Hematopoietic multipotent progenitor cell (in vitro differentiated cells): Measurements from ENCODE around the gene SCGB3A1. TPM values are rescaled to one million over a fixed set of nuclear protein-coding genes. Genes with fewer than 3 reads are reported as not detected.

Experiments
- DNase-seq, 3 donors: peaks; one replicate each; pipeline ENCODE4 v3.0.0-alpha.2; 2011 to 2015; ENCODE audit warnings: low read depth in 2 of 3, low spot score in 2 of 3
- total RNA-seq: library from RNA; depleted of rRNA; stranded (reverse); fragments of >200 nt; gene quantifications from one replicate; pipeline ENCODE4 v1.2.3, GENCODE V29; 2012

SCGB3A1 gene
- total RNA-seq, 1 donor: not detected

DNA sequence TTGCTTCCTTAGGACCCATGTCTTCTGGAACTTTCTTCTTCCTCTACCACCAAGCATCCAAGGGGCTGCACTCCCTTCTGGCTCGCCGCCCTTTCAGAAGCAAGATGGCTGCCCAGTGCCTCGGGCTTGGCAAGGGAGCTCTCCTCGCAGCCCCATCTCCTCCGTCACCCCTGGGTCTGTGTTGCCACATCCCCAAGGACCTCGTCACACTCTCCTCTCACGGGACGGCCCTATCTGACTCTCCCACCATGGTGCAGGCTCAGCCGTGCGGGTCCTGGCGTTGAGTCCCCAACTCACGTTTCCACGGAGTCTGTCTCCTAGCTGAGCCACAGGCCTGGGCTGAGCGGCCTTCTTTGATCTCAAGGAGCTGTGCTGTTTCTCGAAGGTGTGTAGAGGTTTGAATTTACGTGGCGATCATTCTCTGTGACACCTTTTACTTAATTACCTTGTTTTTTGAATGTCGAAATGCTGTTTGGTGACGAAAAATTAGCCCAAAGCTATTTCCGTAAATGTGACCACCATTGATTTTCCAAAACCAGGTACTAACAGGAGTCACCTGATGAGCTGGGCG is 15.0 kb upstream of the SCGB3A1 start:
- DNase-seq: no peak

DNA sequence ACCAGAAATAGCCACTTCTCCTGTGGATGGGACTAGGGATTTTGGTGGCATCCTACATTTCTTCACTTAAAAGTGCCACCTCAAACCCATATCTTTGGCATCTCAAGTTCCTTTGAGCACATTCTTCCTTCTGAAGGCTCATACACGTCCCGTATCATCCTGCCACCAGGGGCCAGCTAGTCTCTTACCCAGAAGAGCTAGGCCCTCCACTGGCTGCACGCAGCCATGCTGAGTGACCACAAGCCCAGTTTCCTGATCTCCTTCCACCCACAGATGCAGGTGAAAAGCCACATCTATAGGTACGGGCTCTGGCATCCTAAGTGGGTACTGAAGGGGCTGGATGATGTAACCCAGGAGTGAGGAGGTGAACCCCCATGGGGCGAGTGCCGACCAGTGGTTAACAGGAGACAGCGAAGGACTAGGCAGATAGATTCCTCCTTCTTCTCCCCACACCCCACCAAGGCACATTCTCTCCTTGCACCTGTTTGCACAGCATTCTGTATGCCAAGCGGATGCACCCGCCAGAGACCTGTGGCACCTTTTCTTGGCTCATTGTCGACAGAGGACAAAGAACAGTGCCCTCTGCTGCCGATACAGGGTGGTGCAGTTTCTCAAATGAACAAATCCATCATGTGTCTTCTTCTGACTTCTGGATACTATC is 14.4 kb upstream of the SCGB3A1 start:
- DNase-seq: peak; percentile 21 to 70 (median 42)

- no peak for DNase-seq
These were observed 13.0 kb upstream of the SCGB3A1 start for GRCh38 chr5:180604271-180604670.

DNA sequence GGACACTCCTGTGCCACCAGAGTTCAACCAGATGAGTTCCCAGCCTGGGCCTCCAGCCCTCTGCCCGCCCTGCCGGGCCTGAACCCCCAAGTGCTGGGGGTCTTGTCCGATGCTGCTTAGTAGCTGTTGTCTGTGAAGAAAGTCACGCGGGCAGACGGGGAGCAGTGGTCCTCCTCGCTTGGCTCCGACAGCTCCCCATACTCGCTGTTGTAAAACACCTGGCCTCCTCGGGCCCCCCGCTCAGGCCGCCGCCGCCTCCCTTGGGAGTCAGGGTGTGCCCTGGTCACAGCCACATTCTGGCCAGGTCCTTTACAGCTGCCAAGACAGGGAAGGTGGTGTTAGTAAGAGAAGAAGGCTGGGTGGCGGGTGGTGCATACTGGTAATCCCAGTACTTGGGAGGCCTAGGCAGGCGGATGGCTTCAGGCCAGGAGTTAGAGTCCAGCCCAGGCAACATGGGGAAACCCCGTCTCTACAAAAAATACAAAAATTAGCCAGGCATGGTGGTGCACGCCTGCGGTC is 11.8 kb upstream of the SCGB3A1 start:
- no peak for DNase-seq

DNA sequence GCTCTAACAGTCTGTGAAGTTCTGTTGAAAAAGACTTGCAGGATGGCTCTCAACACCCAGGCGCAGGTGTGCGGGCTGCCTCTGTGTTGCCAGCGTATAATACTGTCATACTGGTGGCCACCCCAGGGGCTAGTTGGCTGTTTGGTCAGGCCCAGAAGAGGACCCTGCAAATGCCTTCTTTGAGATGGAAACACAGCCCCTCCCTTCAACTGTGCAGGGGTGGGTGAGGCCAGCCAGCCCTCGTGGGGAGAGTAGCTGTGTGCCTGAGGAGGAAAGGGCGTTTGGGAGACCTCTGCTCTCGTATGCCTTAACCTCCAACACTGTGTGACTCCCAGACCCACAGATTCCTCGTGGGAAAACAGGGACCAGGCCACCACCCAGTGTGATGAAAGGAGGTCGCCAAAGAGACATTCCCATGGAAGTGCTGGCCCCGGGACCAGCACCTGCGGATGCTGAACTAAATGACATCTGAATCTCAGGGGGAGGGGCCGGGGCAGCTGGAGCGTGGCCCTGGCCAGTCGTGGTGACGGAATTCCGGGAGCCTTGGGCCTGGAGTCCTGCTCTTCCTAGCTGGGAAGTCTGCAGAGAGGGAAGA is 11.3 kb upstream of the SCGB3A1 start:
- DNase-seq: no peak

GRCh38 chr5:180601591-180602480 is 10.5 kb upstream of the SCGB3A1 start:
- DNase-seq: no peak

GRCh38 chr5:180600554-180601041 is 9.3 kb upstream of the SCGB3A1 start:
- DNase-seq: no peak

DNA sequence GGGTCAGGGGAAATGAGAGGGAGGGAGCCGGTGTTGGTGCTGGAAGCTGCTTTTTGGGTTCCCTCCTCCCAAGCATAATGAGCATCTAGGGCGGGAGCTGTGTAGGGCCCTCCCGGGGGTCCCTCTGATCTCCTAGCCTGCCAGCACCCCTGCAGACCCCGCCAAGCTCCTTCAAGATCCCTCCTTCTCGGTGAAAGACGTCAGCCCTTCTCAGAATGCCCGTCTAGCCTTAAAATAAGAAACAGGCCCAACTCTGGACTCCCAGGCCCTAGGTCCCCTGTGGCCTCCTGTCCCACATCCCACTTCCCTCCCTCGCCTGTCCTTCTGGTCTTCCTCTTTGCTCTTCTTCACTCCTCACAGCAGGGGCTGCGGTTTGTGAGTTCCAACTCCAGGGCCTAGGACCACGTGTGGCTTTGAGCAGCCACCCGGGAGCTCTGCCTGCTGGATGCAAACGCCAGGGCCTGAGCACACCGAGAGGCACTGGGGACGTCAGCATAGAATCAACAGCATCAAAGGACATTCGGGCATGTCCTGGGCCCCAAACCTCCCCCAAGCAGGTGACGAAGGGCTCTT is 8.8 kb upstream of the SCGB3A1 start:
- DNase-seq: no peak

DNA sequence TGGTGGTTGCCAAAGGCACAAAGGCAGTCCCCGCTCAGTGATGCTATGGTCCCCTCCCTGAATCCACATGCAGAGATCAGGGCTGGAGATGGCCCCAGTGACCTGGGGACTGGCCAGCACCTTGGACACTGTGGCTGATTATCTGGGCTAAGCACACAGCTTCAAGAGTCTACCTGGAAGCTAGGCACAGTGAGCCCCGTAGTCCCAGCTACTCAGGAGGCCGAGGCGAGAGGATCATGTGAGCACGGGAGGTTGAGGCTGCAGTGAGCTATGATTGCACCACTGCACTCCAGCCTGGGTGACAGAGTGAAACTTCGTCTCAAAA is 8.3 kb upstream of the SCGB3A1 start:
- no peak for DNase-seq

DNA sequence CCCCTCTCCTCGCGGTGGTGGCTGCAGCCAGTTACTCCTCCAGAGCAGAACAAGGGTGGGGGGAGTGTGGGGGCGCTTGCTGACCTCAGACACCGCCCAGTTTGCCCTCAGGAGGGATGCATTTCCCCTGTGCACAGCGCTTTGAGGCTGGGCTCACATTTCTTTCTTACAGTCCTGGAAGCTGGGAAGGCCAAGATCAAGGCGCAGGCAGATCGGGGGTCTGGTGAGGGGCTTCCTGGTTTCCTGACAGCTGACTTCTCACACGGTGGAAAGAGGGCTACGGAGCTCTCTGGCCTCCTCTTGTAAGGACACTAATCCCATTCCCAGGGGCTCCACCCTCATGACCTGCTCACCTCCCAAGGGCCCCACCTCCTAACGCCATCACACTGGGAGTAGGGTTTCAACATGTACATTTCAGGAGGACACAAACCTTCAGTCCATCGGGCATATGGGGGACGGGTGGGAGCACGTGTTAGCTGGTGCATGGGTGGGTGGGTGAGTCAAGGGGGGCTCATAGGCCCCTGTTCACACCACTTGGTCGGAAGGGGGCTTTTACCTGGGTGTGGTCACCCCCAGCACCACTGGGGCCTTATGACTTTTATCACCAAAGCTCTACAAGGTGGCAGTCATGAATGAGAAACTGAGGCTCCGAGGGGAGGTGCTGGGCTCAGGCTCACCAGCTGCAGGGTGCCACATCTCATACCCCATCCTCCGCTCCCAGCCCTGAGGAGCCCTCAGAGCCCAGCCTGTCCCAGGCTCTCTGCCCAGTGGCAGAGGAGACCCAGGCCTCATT is 7.7 kb upstream of the SCGB3A1 start:
- DNase-seq: no peak

GRCh38 chr5:180598316-180598701 is 7.0 kb upstream of the SCGB3A1 start:
- DNase-seq: no peak

DNA sequence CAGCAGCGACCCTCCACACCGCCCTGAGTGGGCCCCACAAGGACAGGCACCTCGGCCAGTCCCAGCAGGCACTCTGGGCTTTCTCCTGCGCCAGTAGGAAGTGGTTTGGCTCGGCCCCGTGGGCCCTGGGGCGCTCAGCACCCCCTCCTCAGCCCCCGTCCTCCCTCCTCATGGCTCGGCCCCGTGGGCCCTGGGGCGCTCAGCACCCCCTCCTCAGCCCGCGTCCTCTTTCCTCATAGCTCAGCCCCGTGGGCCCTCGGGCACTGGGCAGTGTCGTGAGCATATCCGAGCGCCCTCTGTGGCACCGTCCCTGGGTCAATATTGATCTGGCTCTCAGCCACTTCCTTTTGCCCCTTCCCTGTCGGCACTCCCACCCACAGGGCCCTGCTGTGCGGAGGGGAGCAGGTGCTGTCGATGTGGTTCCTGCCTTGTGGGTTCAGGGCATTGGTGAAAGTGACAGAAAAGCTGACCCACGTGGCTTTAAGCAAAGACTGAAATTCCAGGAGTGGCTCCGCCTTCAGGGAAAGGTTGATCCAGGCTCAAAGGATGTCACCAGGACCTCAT is 5.5 kb upstream of the SCGB3A1 start:
- no peak for DNase-seq

DNA sequence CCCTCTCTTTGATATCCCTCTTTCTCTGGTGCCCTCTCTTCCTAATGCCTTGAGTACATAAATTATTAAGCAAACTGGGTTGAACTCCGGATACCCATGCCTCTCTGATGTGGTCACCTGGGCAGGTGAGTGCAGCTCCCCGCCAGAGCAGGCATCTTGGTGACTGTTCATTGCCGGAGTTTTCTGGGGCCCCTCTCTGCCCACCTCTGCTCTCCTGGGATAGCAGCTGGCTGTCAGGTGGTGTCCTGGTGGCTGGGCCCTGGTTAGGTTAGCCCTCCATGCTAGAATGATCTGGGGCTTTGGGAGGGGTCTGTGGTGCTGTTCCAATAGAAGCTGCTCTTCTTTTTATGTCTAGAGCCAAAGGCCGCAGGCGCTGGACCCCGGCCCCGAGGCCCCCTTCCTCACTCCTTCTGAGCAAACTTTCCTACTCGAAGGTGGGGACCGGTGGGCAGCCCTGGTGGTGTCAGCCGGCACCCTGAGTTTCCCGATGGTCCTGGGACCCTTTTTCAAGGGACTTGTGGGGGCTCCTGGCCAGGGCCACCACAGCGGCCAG is 4.9 kb upstream of the SCGB3A1 start:
- DNase-seq: no peak

DNA sequence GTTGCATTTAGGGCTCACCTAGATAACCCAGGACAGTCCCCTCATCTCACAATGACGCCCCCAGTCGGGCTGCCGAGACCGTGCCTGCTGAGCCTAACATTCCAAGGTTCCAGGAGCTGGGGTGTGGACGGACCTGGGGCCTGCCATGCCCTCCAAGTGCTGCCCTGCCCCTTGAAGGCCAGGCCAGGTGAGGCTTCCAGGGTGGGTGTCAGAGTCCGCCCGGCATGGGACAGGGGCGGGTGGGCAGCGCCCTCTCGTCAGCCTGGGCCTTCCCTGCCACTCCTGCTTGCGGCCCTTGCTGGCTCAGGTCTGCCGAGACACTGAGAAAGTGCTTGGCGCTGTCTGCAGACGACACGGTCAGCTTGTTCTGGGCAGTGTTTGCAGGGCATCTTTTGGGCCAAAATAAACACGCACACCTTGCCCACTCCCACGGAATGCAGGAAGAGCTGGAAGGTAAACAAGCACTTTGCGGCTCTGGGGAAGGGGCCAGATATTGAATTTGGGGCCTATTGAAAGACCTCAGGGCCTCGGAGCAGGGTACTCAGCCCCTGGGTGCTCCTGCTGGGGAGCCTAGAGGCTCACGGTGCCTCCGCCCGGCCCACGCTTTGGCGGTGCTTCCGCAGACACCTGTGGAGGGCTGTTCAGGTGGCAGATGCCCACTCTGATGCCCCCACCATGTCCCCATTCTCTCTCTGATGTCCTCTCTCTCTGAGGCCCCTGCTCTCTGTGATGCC is 4.2 kb upstream of the SCGB3A1 start:
- DNase-seq: no peak

- no peak for DNase-seq
These were observed 3.7 kb upstream of the SCGB3A1 start for GRCh38 chr5:180595046-180595379.

DNA sequence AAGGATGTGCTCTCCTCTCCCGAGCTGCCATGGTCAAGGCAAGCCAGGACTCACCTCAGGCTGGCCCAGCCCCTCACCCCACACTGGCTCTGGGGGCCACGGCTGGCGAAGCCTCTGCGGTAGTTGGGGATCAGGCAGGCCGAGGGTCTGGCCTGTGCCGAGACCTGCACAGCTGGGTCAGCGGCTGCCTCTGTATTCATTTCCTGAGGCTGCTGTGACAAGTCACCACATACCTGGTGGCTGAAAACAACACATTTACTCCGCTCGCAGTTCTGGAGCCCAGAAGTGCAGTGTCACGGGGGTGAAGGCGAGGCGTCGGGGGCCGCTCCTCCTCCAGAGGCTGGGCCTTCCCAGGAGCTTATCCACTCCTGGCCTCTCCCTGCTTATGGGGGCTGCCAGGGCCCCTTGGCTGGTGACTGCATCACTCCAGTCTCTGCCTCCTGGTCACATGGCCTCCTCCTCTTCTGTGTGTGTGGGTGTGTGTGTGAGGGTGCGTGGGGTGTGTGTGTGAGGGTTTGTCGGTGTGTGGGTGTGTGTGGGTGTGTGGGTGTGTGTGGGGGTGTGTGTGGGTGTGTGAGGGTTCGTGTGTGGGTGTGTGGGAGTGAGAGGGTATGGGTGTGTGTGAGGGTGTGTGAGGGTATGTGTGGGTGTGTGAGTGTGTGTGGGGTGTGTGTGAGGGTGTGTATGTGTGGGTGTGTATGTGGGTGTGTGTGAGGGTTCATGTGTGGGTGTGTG is 3.2 kb upstream of the SCGB3A1 start:
- no peak for DNase-seq

DNA sequence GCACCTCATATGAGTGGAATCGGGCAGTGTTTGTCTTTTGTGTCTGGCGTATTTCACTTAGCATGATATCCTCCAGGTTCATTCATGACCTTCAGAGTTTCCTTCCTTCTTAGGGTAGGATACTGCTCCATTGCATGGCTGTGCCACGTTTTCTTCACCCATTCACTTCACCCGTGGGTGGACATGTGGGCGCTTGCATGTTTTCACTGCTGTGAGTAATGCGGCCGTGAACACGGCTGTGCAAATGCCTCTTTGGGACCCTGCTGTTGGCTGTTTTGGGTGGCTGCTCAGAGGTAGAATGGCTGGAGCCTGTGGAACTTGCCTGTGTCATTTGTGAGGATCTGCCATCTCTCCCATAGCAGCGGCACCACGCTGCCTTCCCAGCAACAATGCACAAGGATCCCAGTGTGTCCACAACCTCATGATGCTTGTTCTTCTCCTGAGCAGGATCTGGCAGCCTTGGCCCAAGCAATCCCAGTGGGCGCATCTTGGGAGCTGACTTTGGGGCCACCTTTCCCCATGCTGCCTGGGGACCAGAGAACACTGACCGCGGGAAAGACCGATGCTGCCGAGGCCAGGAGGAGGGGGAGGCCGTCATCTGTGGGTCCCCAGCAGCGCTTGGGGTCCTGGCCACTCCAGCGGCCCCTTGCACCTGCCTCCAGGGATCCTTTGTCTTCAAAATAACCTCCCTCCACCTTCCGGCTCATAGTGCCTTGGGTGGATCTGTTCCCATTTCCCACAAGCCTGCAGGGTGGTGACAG is 2.3 kb upstream of the SCGB3A1 start:
- no peak for DNase-seq
